BLaER1 treated with 17β-estradiol and CSF1 and Interleukin-3, amounts not matched to agents 10 nM and 100 nM (cell line): ENCODE data around the gene GRHL1.
"Not testable (repeated sequence)": the region's sequence is repeated elsewhere in the genome, so short reads cannot be mapped to it uniquely, and the experiment has no call there.

Experiments
- H3K27ac ChIP-seq, 11 experiments: shearing (Covaris generic); formaldehyde crosslinking; 2 replicates each; pipeline ENCODE4 v1.8.1; 2022
- H3K27me3 ChIP-seq, 11 experiments: shearing (Covaris generic); formaldehyde crosslinking; 2 replicates each; pipeline ENCODE4 v1.8.1; 2022
- H3K36me3 ChIP-seq, 11 experiments: shearing (Covaris generic); formaldehyde crosslinking; 2 replicates each; pipeline ENCODE4 v1.8.1; 2022
- H3K4me1 ChIP-seq, 10 experiments: shearing (Covaris generic); formaldehyde crosslinking; 2 replicates each; pipeline ENCODE4 v1.8.1; 2022
- H3K4me2 ChIP-seq, 11 experiments: shearing (Covaris generic); formaldehyde crosslinking; 2 replicates each; pipeline ENCODE4 v1.8.1; 2022
- H3K4me3 ChIP-seq, 10 experiments: shearing (Covaris generic); formaldehyde crosslinking; 2 replicates each; pipeline ENCODE4 v1.8.1; 2022
- H3K9ac ChIP-seq, 11 experiments: shearing (Covaris generic); formaldehyde crosslinking; 2 replicates each; pipeline ENCODE4 v1.8.1; 2022
- H3K9me3 ChIP-seq, 11 experiments: shearing (Covaris generic); formaldehyde crosslinking; replicated peaks in 1 of 11; 2 replicates each; pipeline ENCODE4 v1.8.1; 2022
- H4K20me1 ChIP-seq, 11 experiments: shearing (Covaris generic); formaldehyde crosslinking; 2 replicates each; pipeline ENCODE4 v1.8.1; 2022
- Cebpa-rat ChIP-seq, 11 experiments: shearing (Covaris generic); IDR thresholded peaks; 2 replicates each; pipeline ENCODE4 v1.8.1; 2022

The GRHL1 gene

GRCh38 chr2:9918275-9918674, 33.2 kb upstream of the GRHL1 start:
- Histone ChIP-seq H3K9ac (no peak overlapping the region), H4K20me1 (no peaks in the 10 kb centered on the region), H3K27ac (no peak overlapping the region), H3K4me1 (0 out of 20 replicates have a peak, but pooled peaks cover 0 to 4% (median 0%) of the 10 kb centered on the region in 10 experiments), H3K4me2 (no peak overlapping the region), H3K4me3 (no peak overlapping the region), H3K36me3 (peaks cover 37 to 86% (median 63%) of the 10 kb centered on the region in 11 experiments), H3K9me3 (no peaks in the 10 kb centered on the region), H3K27me3 (no peaks in the 10 kb centered on the region)
- no peak for TF ChIP-seq Cebpa-rat (IDR thresholded peaks at IDR 0.05)

DNA sequence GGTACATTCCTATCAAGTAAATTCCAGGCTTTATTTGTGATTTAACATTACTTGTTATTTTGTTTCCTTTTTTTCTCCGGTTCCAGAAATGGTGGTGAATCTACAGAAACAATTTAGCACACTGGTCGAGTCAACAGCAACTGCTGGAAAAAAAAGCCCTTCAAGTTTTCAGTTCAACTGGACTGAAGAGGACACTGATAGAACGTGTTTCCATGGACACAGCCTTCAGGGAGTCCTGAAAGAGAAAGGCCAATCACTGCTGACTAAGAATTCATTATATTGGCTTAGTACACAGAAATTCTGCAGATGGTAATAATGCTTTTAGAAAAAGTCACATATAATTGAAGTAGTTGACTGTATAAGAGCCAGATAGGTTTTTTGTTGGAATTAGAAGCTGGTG, 32.0 kb upstream of the GRHL1 start:
- H3K4me2 ChIP-seq = no peak overlapping the region
- no peak for TF ChIP-seq Cebpa-rat (IDR thresholded peaks at IDR 0.05)

DNA sequence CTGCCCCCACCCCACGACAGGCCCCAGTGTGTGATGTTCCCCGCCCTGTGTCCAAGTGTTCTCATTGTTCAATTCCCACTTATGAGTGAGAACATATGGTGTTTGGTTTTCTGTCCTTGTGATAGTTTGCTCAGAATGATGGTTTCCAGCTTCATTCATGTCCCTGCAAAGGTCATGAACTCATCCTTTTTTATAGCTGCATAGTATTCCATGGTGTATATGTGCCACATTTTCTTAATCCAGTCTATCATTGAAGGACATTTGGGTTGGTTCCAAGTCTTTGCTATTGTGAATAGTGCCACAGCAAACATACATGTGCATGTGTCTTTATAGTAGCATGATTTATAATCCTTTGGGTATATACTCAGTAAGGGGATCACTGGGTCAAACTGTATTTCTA, 24.5 kb upstream of the GRHL1 start:
- H4K20me1 ChIP-seq, H3K4me1 ChIP-seq, H3K27ac ChIP-seq, H3K9me3 ChIP-seq, H3K27me3 ChIP-seq, H3K9ac ChIP-seq, H3K4me3 ChIP-seq, H3K4me2 ChIP-seq: not testable (repeated sequence)
- peaks cover 5 to 32% (median 18%) of the 10 kb centered on the region in 11 experiments; a peak in 20 of 22 replicates for H3K36me3 ChIP-seq

More for the DNA sequence above, 32.0 kb upstream of the GRHL1 start:
- Histone ChIP-seq H3K9ac (no peak overlapping the region), H3K9me3 (no peaks in the 10 kb centered on the region), H3K27me3 (no peaks in the 10 kb centered on the region), H3K4me1 (0 out of 20 replicates have a peak, but pooled peaks cover 0 to 4% (median 0%) of the 10 kb centered on the region in 10 experiments), H3K36me3 (peaks cover 29 to 81% (median 54%) of the 10 kb centered on the region in 11 experiments), H4K20me1 (no peaks in the 10 kb centered on the region), H3K27ac (no peak overlapping the region), H3K4me3 (no peak overlapping the region)

DNA sequence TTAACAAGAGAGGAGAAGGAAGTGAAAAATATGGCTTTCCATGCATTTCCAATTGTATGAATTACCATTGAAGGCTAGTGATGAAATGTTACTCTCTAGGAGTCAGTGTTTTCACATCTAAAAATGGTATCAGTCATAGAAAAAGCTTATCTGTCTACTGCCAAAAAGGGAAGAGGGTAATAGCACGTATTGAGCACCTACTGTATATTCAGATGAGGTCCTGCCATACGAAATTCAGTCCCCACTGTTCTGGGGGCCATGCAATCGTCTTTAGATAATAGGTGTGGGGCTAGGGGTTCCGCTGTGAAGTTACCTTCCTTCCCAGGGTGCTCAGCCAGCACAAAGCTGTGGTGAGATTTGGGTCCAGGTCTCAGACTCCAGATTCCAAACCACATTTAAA, 14.2 kb upstream of the GRHL1 start:
- H4K20me1 ChIP-seq = no peaks in the 10 kb centered on the region
- H3K9ac ChIP-seq = no peak overlapping the region
- TF ChIP-seq Cebpa-rat (IDR thresholded peaks at IDR 0.05) = no peak
- no peak overlapping the region for H3K4me3 ChIP-seq
- no peak overlapping the region for H3K4me2 ChIP-seq
- H3K27me3 ChIP-seq = no peaks in the 10 kb centered on the region
- peaks cover 12 to 37% (median 23%) of the 10 kb centered on the region in 11 experiments for H3K36me3 ChIP-seq
- H3K9me3 ChIP-seq = no peaks in the 10 kb centered on the region
- no peak overlapping the region for H3K27ac ChIP-seq
- H3K4me1 ChIP-seq = no peaks in the 10 kb centered on the region

- Histone ChIP-seq H3K4me2 (no peak overlapping the region), H3K36me3 (peaks cover 8 to 30% (median 20%) of the 10 kb centered on the region in 11 experiments), H3K4me3 (no peak overlapping the region), H3K4me1 (no peaks in the 10 kb centered on the region), H3K9ac (no peak overlapping the region), H3K27ac (no peak overlapping the region), H4K20me1 (no peaks in the 10 kb centered on the region), H3K27me3 (no peaks in the 10 kb centered on the region), H3K9me3 (no peaks in the 10 kb centered on the region)
- no peak for TF ChIP-seq Cebpa-rat (IDR thresholded peaks at IDR 0.05)
These were observed 13.5 kb upstream of the GRHL1 start for GRCh38 chr2:9937968-9938367.

DNA sequence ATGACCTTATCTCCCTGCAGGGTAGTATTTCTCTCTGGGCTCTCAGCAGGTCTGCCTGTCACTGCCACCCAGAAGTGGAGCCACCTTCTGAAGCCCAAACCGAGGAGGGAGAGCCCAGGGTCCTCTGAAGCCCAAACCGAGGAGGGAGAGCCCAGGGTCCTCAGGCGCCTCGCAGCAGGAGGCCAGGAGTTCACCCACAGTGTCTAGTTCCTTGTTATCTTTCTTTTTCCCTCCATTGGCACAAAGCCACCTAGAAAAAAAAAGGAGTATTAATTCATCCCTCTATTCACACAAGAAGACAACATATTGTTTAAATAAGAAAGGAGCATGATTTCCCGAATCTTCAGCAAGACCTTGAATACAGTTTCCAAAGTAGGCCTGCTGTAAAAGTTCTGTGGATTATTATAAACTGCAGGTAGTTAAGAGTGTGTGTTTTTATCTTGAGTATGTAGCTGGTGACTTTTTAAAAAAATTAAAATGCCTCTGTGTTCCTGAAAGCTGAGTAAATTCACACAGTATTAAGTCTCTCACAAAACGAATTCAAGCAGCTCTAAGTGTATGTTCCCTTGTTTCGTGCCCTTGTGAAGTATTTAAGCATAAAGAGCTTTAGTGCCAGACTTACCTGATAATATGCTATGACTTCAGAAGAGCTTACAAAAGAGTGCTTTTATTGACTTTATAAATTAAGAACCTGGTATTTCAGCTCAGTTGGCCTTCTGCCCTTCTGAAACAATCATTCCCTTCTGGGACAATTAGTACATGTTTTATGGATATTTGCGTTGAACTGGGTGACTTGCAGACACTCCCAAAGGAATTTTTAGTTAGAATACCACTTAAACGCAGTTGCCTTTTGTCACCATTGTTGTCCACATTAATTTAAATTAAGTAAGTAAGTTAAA, 11.7 kb upstream of the GRHL1 start:
- no peaks in the 10 kb centered on the region for H3K4me1 ChIP-seq
- H4K20me1 ChIP-seq = no peaks in the 10 kb centered on the region
- H3K9ac ChIP-seq = no peak overlapping the region
- no peak for TF ChIP-seq Cebpa-rat (IDR thresholded peaks at IDR 0.05)
- no peaks in the 10 kb centered on the region for H3K27me3 ChIP-seq
- H3K4me2 ChIP-seq = no peak overlapping the region
- no peaks in the 10 kb centered on the region for H3K9me3 ChIP-seq
- H3K4me3 ChIP-seq = no peak overlapping the region
- no peak overlapping the region for H3K27ac ChIP-seq
- H3K36me3 ChIP-seq = peaks cover 0 to 13% (median 7%) of the 10 kb centered on the region in 11 experiments; a peak in 11 of 22 replicates

- no peak overlapping the region for H3K9ac ChIP-seq
These were observed 10.1 kb upstream of the GRHL1 start for GRCh38 chr2:9941196-9941995.

GRCh38 chr2:9941996-9942390, 9.5 kb upstream of the GRHL1 start:
- Histone ChIP-seq H3K9me3 (no peaks in the 10 kb centered on the region), H4K20me1 (no peaks in the 10 kb centered on the region), H3K27ac (no peak overlapping the region), H3K36me3 (no peaks in the 10 kb centered on the region), H3K27me3 (no peaks in the 10 kb centered on the region), H3K4me2 (no peak overlapping the region), H3K9ac (no peak overlapping the region), H3K4me3 (no peak overlapping the region), H3K4me1 (no peaks in the 10 kb centered on the region)
- TF ChIP-seq Cebpa-rat (IDR thresholded peaks at IDR 0.05) = no peak

More at GRCh38 chr2:9941196-9941995, 10.1 kb upstream of the GRHL1 start:
- H3K4me2 ChIP-seq = no peak overlapping the region; a peak in 1 of 22 replicates
- H3K4me1 ChIP-seq = no peaks in the 10 kb centered on the region
- H3K27ac ChIP-seq = no peak overlapping the region
- H3K4me3 ChIP-seq = no peak overlapping the region
- TF ChIP-seq Cebpa-rat (IDR thresholded peaks at IDR 0.05) = no peak
- no peaks in the 10 kb centered on the region for H4K20me1 ChIP-seq
- H3K27me3 ChIP-seq = no peaks in the 10 kb centered on the region
- no peaks in the 10 kb centered on the region for H3K9me3 ChIP-seq
- H3K36me3 ChIP-seq = 0 out of 22 replicates have a peak, but pooled peaks cover 0 to 1% (median 0%) of the 10 kb centered on the region in 11 experiments

- H4K20me1 ChIP-seq = no peaks in the 10 kb centered on the region
- H3K27me3 ChIP-seq = no peaks in the 10 kb centered on the region
- H3K4me2 ChIP-seq = no peak overlapping the region
- no peak overlapping the region for H3K9ac ChIP-seq
- H3K4me3 ChIP-seq = no peak overlapping the region
- H3K36me3 ChIP-seq = no peaks in the 10 kb centered on the region
- H3K9me3 ChIP-seq = no peaks in the 10 kb centered on the region
- H3K4me1 ChIP-seq = no peaks in the 10 kb centered on the region
- no peak overlapping the region for H3K27ac ChIP-seq
- no peak for TF ChIP-seq Cebpa-rat (IDR thresholded peaks at IDR 0.05)
These were observed 7.1 kb upstream of the GRHL1 start for GRCh38 chr2:9944330-9944758.
